ENCODE data around the gene DOCK4. TPM values are rescaled to one million over a fixed set of nuclear protein-coding genes. Genes with fewer than 3 reads are reported as not detected.

The DOCK4 gene
- total RNA-seq, 1 experiment from 2014 or later: 0.07 TPM

GRCh38 chr7:111900283-111900682 lies 305.9 kb downstream of the DOCK4 start:
- DNase-seq (ENCODE audit: low spot score): no peak
- in situ Hi-C loops (cut with HindIII; ENCODE audit: low sequenced_read_pairs): no loop called here

GRCh38 chr7:111895049-111895448 lies 311.1 kb downstream of the DOCK4 start:
- in situ Hi-C loops (cut with HindIII; ENCODE audit: low sequenced_read_pairs): no loop called here
- no peak for DNase-seq (ENCODE audit: low spot score)

- in situ Hi-C loops (cut with HindIII; ENCODE audit: low sequenced_read_pairs): no loop called here
- no peak for DNase-seq (ENCODE audit: low spot score)
Observed at GRCh38 chr7:111894518-111894917, 311.7 kb downstream of the DOCK4 start.

- in situ Hi-C loops (cut with HindIII; ENCODE audit: low sequenced_read_pairs): no loop called here
- no peak for DNase-seq (ENCODE audit: low spot score)
Observed at GRCh38 chr7:111893190-111893589, 313.0 kb downstream of the DOCK4 start.

- in situ Hi-C loops (cut with HindIII; ENCODE audit: low sequenced_read_pairs): no loop called here
- DNase-seq (ENCODE audit: low spot score): no peak
Observed at GRCh38 chr7:111892588-111892987, 313.6 kb downstream of the DOCK4 start.

- no peak for DNase-seq (ENCODE audit: low spot score)
- in situ Hi-C loops (cut with HindIII; ENCODE audit: low sequenced_read_pairs): no loop called here
Observed at GRCh38 chr7:111887734-111888133, 318.5 kb downstream of the DOCK4 start.

GRCh38 chr7:111886233-111886632 lies 320.0 kb downstream of the DOCK4 start:
- no peak for DNase-seq (ENCODE audit: low spot score)
- in situ Hi-C loops (cut with HindIII; ENCODE audit: low sequenced_read_pairs): no loop called here

GRCh38 chr7:111883241-111883640 lies 323.0 kb downstream of the DOCK4 start:
- DNase-seq (ENCODE audit: low spot score): peak; percentile 83
- in situ Hi-C loops (cut with HindIII; ENCODE audit: low sequenced_read_pairs): no loop called here

GRCh38 chr7:111878785-111879184 lies 327.4 kb downstream of the DOCK4 start:
- no peak for DNase-seq (ENCODE audit: low spot score)
- in situ Hi-C loops (cut with HindIII; ENCODE audit: low sequenced_read_pairs): no loop called here

GRCh38 chr7:111877931-111878330 lies 328.3 kb downstream of the DOCK4 start:
- in situ Hi-C loops (cut with HindIII; ENCODE audit: low sequenced_read_pairs): no loop called here
- no peak for DNase-seq (ENCODE audit: low spot score)

GRCh38 chr7:111873963-111874690 lies 332.1 kb downstream of the DOCK4 start:
- no peak for DNase-seq (ENCODE audit: low spot score)
- in situ Hi-C loops (cut with HindIII; ENCODE audit: low sequenced_read_pairs): no loop called here

GRCh38 chr7:111873326-111873646 lies 332.9 kb downstream of the DOCK4 start:
- in situ Hi-C loops (cut with HindIII; ENCODE audit: low sequenced_read_pairs): no loop called here
- DNase-seq (ENCODE audit: low spot score): no peak

- in situ Hi-C loops (cut with HindIII; ENCODE audit: low sequenced_read_pairs): no loop called here
- DNase-seq (ENCODE audit: low spot score): no peak
Observed at GRCh38 chr7:111872450-111873325, 333.5 kb downstream of the DOCK4 start.

- DNase-seq (ENCODE audit: low spot score): no peak
- in situ Hi-C loops (cut with HindIII; ENCODE audit: low sequenced_read_pairs): no loop called here
Observed at GRCh38 chr7:111871283-111871682, 334.9 kb downstream of the DOCK4 start.

- in situ Hi-C loops (cut with HindIII; ENCODE audit: low sequenced_read_pairs): no loop called here
- DNase-seq (ENCODE audit: low spot score): no peak
Observed at GRCh38 chr7:111869280-111869679, 336.9 kb downstream of the DOCK4 start.

GRCh38 chr7:111867348-111867931 lies 338.8 kb downstream of the DOCK4 start:
- DNase-seq (ENCODE audit: low spot score): no peak
- in situ Hi-C loops (cut with HindIII; ENCODE audit: low sequenced_read_pairs): no loop called here

- in situ Hi-C loops (cut with HindIII; ENCODE audit: low sequenced_read_pairs): no loop called here
- no peak for DNase-seq (ENCODE audit: low spot score)
Observed at GRCh38 chr7:111866787-111867186, 339.4 kb downstream of the DOCK4 start.

- in situ Hi-C loops (cut with HindIII; ENCODE audit: low sequenced_read_pairs): no loop called here
- no peak for DNase-seq (ENCODE audit: low spot score)
Observed at GRCh38 chr7:111865430-111865829, 340.8 kb downstream of the DOCK4 start.

GRCh38 chr7:111864291-111864976 lies 341.8 kb downstream of the DOCK4 start:
- DNase-seq (ENCODE audit: low spot score): no peak
- in situ Hi-C loops (cut with HindIII; ENCODE audit: low sequenced_read_pairs): no loop called here

GRCh38 chr7:111863269-111863668 lies 342.9 kb downstream of the DOCK4 start:
- DNase-seq (ENCODE audit: low spot score): peak; percentile 76
- in situ Hi-C loops (cut with HindIII; ENCODE audit: low sequenced_read_pairs): no loop called here
